HEK293 (cell line): ENCODE measurements around the gene EBF3.

ENCODE experiments used
- CTCF ChIA-PET: fragments of 350-600 bp; formaldehyde crosslinking; extraction: SDS; loops from one replicate; lab custom pipeline; 2021; ENCODE audit warnings: antibody characterized with exemption; lab: Yijun Ruan, JAX
- POLR2A ChIA-PET: fragments of 300-600 bp; formaldehyde crosslinking; extraction: SDS; loops from one replicate; lab custom pipeline; 2020; ENCODE audit warnings: antibody characterized with exemption, inconsistent platforms; lab: Yijun Ruan, JAX
- H3K27ac ChIP-seq: fragments of 200-500 bp; sonication (Bioruptor generic); 2 replicates; pipeline ENCODE4 v1.5.1; 2014; ENCODE audit warnings: low read depth, low read length, control low read depth, inconsistent platforms; ENCODE audit errors: extremely low read depth
- H3K36me3 ChIP-seq, 2 experiments: fragments of 200-500 bp in 1 of 2; sonication (Bioruptor generic) in 1 of 2; 1 replicate in 1 of 2; 2 replicates in 1 of 2; pipeline ENCODE4 v1.5.1; 2014 to 2017; ENCODE audit warnings: inconsistent platforms in 2 of 2, low read length in 2 of 2; ENCODE audit not compliant: control insufficient read depth in 2 of 2, insufficient read depth in 1 of 2
- H3K4me1 ChIP-seq: fragments of 200-500 bp; sonication (Bioruptor generic); 2 replicates; pipeline ENCODE4 v1.5.1; 2014; ENCODE audit warnings: mild to moderate bottlenecking, low read length, inconsistent platforms; ENCODE audit not compliant: control insufficient read depth, insufficient read depth
- H3K4me3 ChIP-seq: 2 replicates; pipeline ENCODE4 v1.5.1; 2011; ENCODE audit warnings: low read depth, mild to moderate bottlenecking, control low read depth, low read length, moderate library complexity
- H3K9me3 ChIP-seq: fragments of 200-500 bp; sonication (Bioruptor generic); 2 replicates; pipeline ENCODE4 v1.5.1; 2014; ENCODE audit warnings: low read depth, low read length, inconsistent platforms; ENCODE audit not compliant: control insufficient read depth, insufficient read depth
- BCL11A ChIP-seq: fragments of 450-650 bp; formaldehyde crosslinking; IDR thresholded peaks from 2 replicates; pipeline ENCODE4 v1.5.1; 2016; ENCODE audit warnings: low read depth, missing biosample characterization, missing genetic modification characterization
- OVOL3 ChIP-seq: fragments of 450-650 bp; formaldehyde crosslinking; IDR thresholded peaks from 2 replicates; pipeline ENCODE4 v1.5.1; 2016; ENCODE audit warnings: missing biosample characterization, missing genetic modification characterization
- PBX3 ChIP-seq: sonication (generic); formaldehyde crosslinking; IDR thresholded peaks from 2 replicates; pipeline ENCODE4 v1.8.1; 2022; ENCODE audit warnings: mild to moderate bottlenecking, moderate library complexity, missing genetic modification reagents
- SCRT1 ChIP-seq: fragments of 450-650 bp; formaldehyde crosslinking; IDR thresholded peaks from 2 replicates; pipeline ENCODE4 v1.5.1; 2016; ENCODE audit warnings: missing biosample characterization, missing genetic modification characterization, borderline replicate concordance
- SCRT2 ChIP-seq: fragments of 450-650 bp; formaldehyde crosslinking; IDR thresholded peaks from 2 replicates; pipeline ENCODE4 v1.5.1; 2016; ENCODE audit warnings: missing biosample characterization, missing genetic modification characterization
- ZBTB1 ChIP-seq: fragments of 450-650 bp; formaldehyde crosslinking; IDR thresholded peaks from 2 replicates; pipeline ENCODE4 v1.5.1; 2016; ENCODE audit warnings: missing biosample characterization, missing genetic modification characterization
- ZBTB6 ChIP-seq: fragments of 450-650 bp; formaldehyde crosslinking; IDR thresholded peaks from 2 replicates; pipeline ENCODE4 v1.5.1; 2017; ENCODE audit warnings: missing biosample characterization, missing genetic modification characterization
- ZEB2 ChIP-seq: fragments of 450-650 bp; formaldehyde crosslinking; IDR thresholded peaks from 2 replicates; pipeline ENCODE4 v1.5.1; 2016; ENCODE audit warnings: missing biosample characterization, missing genetic modification characterization
- ZFP3 ChIP-seq: fragments of 450-650 bp; formaldehyde crosslinking; IDR thresholded peaks from 2 replicates; pipeline ENCODE4 v1.5.1; 2016; ENCODE audit warnings: low read depth, missing biosample characterization, missing genetic modification characterization
- ZNF121 ChIP-seq: fragments of 450-650 bp; formaldehyde crosslinking; IDR thresholded peaks from 2 replicates; pipeline ENCODE4 v1.5.1; 2016; ENCODE audit warnings: missing biosample characterization, missing genetic modification characterization
- ZNF155 ChIP-seq: fragments of 450-650 bp; formaldehyde crosslinking; IDR thresholded peaks from 2 replicates; pipeline ENCODE4 v1.5.1; 2016; ENCODE audit warnings: missing biosample characterization, missing genetic modification characterization
- ZNF202 ChIP-seq: fragments of 450-650 bp; formaldehyde crosslinking; IDR thresholded peaks from 2 replicates; pipeline ENCODE4 v1.5.1; 2016; ENCODE audit warnings: missing biosample characterization, missing genetic modification characterization, borderline replicate concordance
- ZNF239 ChIP-seq: fragments of 450-650 bp; formaldehyde crosslinking; IDR thresholded peaks from 2 replicates; pipeline ENCODE4 v1.5.1; 2016; ENCODE audit warnings: missing biosample characterization, missing genetic modification characterization
- ZNF473 ChIP-seq: fragments of 450-650 bp; formaldehyde crosslinking; IDR thresholded peaks from 2 replicates; pipeline ENCODE4 v1.5.1; 2017; ENCODE audit warnings: missing biosample characterization, missing genetic modification characterization
- ZNF488 ChIP-seq: fragments of 450-650 bp; formaldehyde crosslinking; IDR thresholded peaks from 2 replicates; pipeline ENCODE4 v1.5.1; 2016; ENCODE audit warnings: missing biosample characterization, missing genetic modification characterization
- ZNF529 ChIP-seq: fragments of 450-650 bp; formaldehyde crosslinking; IDR thresholded peaks from 2 replicates; pipeline ENCODE4 v1.5.1; 2017; ENCODE audit warnings: missing genetic modification characterization, missing biosample characterization; ENCODE audit not compliant: insufficient replicate concordance
- ZNF530 ChIP-seq: fragments of 450-650 bp; formaldehyde crosslinking; IDR thresholded peaks from 2 replicates; pipeline ENCODE4 v1.5.1; 2016; ENCODE audit warnings: low read depth, missing biosample characterization, missing genetic modification characterization
- ZNF544 ChIP-seq: fragments of 450-650 bp; formaldehyde crosslinking; IDR thresholded peaks from 2 replicates; pipeline ENCODE4 v1.5.0; 2017; ENCODE audit warnings: missing biosample characterization, missing genetic modification characterization
- ZNF654 ChIP-seq: fragments of 450-650 bp; formaldehyde crosslinking; IDR thresholded peaks from 2 replicates; pipeline ENCODE4 v1.5.1; 2016; ENCODE audit warnings: low read depth, missing biosample characterization, missing genetic modification characterization
- ZNF677 ChIP-seq: fragments of 450-650 bp; IDR thresholded peaks from 2 replicates; pipeline ENCODE4 v1.5.0; 2018; ENCODE audit warnings: missing biosample characterization, mild to moderate bottlenecking, missing genetic modification characterization, moderate library complexity
- ZNF837 ChIP-seq: fragments of 450-650 bp; formaldehyde crosslinking; IDR thresholded peaks from 2 replicates; pipeline ENCODE4 v1.5.1; 2016; ENCODE audit warnings: missing biosample characterization, missing genetic modification characterization
- ZSCAN30 ChIP-seq: fragments of 450-650 bp; IDR thresholded peaks from 2 replicates; pipeline ENCODE4 v1.5.1; 2018; ENCODE audit warnings: missing biosample characterization, mild to moderate bottlenecking, missing genetic modification characterization, moderate library complexity
- ZXDB ChIP-seq: fragments of 450-650 bp; formaldehyde crosslinking; IDR thresholded peaks from 2 replicates; pipeline ENCODE4 v1.5.1; 2016; ENCODE audit warnings: missing biosample characterization, missing genetic modification characterization
- TF ChIP-seq, protein P1 (sequence below): fragments of 450-650 bp; formaldehyde crosslinking; IDR thresholded peaks from 2 replicates; pipeline ENCODE4 v1.5.1; 2016; ENCODE audit warnings: missing biosample characterization, missing genetic modification characterization, low read depth
- TF ChIP-seq, protein P2 (sequence below): fragments of 450-650 bp; formaldehyde crosslinking; IDR thresholded peaks from 2 replicates; pipeline ENCODE4 v1.5.1; 2016; ENCODE audit warnings: missing biosample characterization, missing genetic modification characterization

EBF3 gene

DNA sequence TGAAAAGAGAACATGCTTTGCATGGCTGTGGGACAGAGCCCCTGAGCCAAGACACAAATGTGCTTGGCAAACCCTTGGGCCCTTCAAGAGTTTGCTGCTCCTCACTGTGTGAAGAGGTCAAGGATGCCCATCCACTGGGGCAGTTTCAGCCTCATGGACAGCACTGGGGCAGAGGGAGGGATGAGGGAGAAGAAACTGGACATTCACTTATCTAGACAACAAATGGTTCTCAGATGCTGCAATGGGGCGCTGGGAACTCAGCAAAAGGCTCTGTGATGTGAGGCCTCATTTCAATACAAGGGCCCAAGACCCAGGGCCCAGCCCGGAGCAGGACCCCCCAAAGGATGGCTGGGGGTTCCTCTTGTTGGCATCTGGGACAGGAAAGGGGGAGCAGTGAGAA lies 49.1 kb downstream of the EBF3 start:
- ChIA-PET CTCF (no interaction called here), POLR2A (no interaction called here)
- TF ChIP-seq ZNF202 (tag by site-specific recombination) (no peak), SCRT2 (tag by site-specific recombination) (no peak), PBX3 (no peak), ZXDB (tag by site-specific recombination) (no peak), ZNF488 (no peak), ZNF155 (tag by site-specific recombination) (no peak), ZFP3 (tag by site-specific recombination) (no peak), ZNF544 (no peak), ZNF529 (tag by site-specific recombination) (no peak), ZBTB1 (tag by site-specific recombination) (no peak), ZNF473 (no peak), ZEB2 (no peak), ZBTB6 (no peak), ZNF121 (tag by site-specific recombination) (no peak), OVOL3 (tag by site-specific recombination) (no peak), ZNF654 (tag by site-specific recombination) (no peak)
- TF ChIP-seq, protein P1, sequence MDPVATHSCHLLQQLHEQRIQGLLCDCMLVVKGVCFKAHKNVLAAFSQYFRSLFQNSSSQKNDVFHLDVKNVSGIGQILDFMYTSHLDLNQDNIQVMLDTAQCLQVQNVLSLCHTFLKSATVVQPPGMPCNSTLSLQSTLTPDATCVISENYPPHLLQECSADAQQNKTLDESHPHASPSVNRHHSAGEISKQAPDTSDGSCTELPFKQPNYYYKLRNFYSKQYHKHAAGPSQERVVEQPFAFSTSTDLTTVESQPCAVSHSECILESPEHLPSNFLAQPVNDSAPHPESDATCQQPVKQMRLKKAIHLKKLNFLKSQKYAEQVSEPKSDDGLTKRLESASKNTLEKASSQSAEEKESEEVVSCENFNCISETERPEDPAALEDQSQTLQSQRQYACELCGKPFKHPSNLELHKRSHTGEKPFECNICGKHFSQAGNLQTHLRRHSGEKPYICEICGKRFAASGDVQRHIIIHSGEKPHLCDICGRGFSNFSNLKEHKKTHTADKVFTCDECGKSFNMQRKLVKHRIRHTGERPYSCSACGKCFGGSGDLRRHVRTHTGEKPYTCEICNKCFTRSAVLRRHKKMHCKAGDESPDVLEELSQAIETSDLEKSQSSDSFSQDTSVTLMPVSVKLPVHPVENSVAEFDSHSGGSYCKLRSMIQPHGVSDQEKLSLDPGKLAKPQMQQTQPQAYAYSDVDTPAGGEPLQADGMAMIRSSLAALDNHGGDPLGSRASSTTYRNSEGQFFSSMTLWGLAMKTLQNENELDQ (tag by site-specific recombination), result no peak

GRCh38 chr10:129914153-129914855 lies 49.8 kb downstream of the EBF3 start:
- CTCF ChIA-PET, result no interaction called here
- Histone ChIP-seq H3K9me3 (no peaks in the 10 kb centered on the region), H3K27ac (no peak overlapping the region), H3K4me3 (no peak overlapping the region), H3K4me1 (peaks cover 18% of the 10 kb centered on the region), H3K36me3 (no peaks in the 10 kb centered on the region)
- POLR2A ChIA-PET, result no interaction called here
- TF ChIP-seq ZNF239 (tag by site-specific recombination) (no peak), ZNF677 (tag by site-specific recombination) (no peak), SCRT1 (tag by site-specific recombination) (no peak), ZSCAN30 (tag by site-specific recombination) (no peak), ZNF530 (tag by site-specific recombination) (no peak), ZNF837 (no peak), BCL11A (no peak)
- TF ChIP-seq, protein P2, sequence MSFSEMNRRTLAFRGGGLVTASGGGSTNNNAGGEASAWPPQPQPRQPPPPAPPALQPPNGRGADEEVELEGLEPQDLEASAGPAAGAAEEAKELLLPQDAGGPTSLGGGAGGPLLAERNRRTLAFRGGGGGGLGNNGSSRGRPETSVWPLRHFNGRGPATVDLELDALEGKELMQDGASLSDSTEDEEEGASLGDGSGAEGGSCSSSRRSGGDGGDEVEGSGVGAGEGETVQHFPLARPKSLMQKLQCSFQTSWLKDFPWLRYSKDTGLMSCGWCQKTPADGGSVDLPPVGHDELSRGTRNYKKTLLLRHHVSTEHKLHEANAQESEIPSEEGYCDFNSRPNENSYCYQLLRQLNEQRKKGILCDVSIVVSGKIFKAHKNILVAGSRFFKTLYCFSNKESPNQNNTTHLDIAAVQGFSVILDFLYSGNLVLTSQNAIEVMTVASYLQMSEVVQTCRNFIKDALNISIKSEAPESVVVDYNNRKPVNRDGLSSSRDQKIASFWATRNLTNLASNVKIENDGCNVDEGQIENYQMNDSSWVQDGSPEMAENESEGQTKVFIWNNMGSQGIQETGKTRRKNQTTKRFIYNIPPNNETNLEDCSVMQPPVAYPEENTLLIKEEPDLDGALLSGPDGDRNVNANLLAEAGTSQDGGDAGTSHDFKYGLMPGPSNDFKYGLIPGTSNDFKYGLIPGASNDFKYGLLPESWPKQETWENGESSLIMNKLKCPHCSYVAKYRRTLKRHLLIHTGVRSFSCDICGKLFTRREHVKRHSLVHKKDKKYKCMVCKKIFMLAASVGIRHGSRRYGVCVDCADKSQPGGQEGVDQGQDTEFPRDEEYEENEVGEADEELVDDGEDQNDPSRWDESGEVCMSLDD, result no peak

More for the DNA sequence above, 49.1 kb downstream of the EBF3 start:
- Histone ChIP-seq H3K4me3 (no peak overlapping the region), H3K9me3 (no peaks in the 10 kb centered on the region), H3K4me1 (peaks cover 18% of the 10 kb centered on the region), H3K36me3 (no peaks in the 10 kb centered on the region), H3K27ac (no peak overlapping the region)
